HEK293 (cell line): ENCODE data around the gene CLEC2D.

ENCODE experiments used
- CTCF ChIA-PET: fragments of 350-600 bp; formaldehyde crosslinking; extraction: SDS; loops from one replicate; lab custom pipeline; 2021; ENCODE audit warnings: antibody characterized with exemption; lab: Yijun Ruan, JAX
- POLR2A ChIA-PET: fragments of 300-600 bp; formaldehyde crosslinking; extraction: SDS; loops from one replicate; lab custom pipeline; 2020; ENCODE audit warnings: antibody characterized with exemption, inconsistent platforms; lab: Yijun Ruan, JAX
- H3K27ac ChIP-seq: fragments of 200-500 bp; sonication (Bioruptor generic); 2 replicates; pipeline ENCODE4 v1.5.1; 2014; ENCODE audit warnings: low read depth, low read length, control low read depth, inconsistent platforms; ENCODE audit errors: extremely low read depth
- H3K36me3 ChIP-seq, 2 experiments: fragments of 200-500 bp in 1 of 2; sonication (Bioruptor generic) in 1 of 2; 1 replicate in 1 of 2; 2 replicates in 1 of 2; pipeline ENCODE4 v1.5.1; 2014 to 2017; ENCODE audit warnings: inconsistent platforms in 2 of 2, low read length in 2 of 2; ENCODE audit not compliant: control insufficient read depth in 2 of 2, insufficient read depth in 1 of 2
- H3K4me1 ChIP-seq: fragments of 200-500 bp; sonication (Bioruptor generic); 2 replicates; pipeline ENCODE4 v1.5.1; 2014; ENCODE audit warnings: mild to moderate bottlenecking, low read length, inconsistent platforms; ENCODE audit not compliant: control insufficient read depth, insufficient read depth
- H3K4me3 ChIP-seq: 2 replicates; pipeline ENCODE4 v1.5.1; 2011; ENCODE audit warnings: low read depth, mild to moderate bottlenecking, control low read depth, low read length, moderate library complexity
- H3K9me3 ChIP-seq: fragments of 200-500 bp; sonication (Bioruptor generic); 2 replicates; pipeline ENCODE4 v1.5.1; 2014; ENCODE audit warnings: low read depth, low read length, inconsistent platforms; ENCODE audit not compliant: control insufficient read depth, insufficient read depth
- GLI4 ChIP-seq: fragments of 450-650 bp; formaldehyde crosslinking; IDR thresholded peaks from 2 replicates; pipeline ENCODE4 v1.5.1; 2016; ENCODE audit warnings: missing biosample characterization, missing genetic modification characterization
- HOXD13 ChIP-seq: sonication (generic); formaldehyde crosslinking; IDR thresholded peaks from 2 replicates; pipeline ENCODE4 v1.8.0; 2022; ENCODE audit warnings: missing genetic modification reagents, borderline replicate concordance
- KLF8 ChIP-seq: fragments of 450-650 bp; formaldehyde crosslinking; IDR thresholded peaks from 2 replicates; pipeline ENCODE4 v1.5.1; 2016; ENCODE audit warnings: missing biosample characterization, missing genetic modification characterization
- MZF1 ChIP-seq: fragments of 450-650 bp; formaldehyde crosslinking; IDR thresholded peaks from 2 replicates; pipeline ENCODE4 v1.5.1; 2017; ENCODE audit warnings: missing biosample characterization, missing genetic modification characterization, borderline replicate concordance
- SALL2 ChIP-seq: fragments of 450-650 bp; formaldehyde crosslinking; IDR thresholded peaks from 2 replicates; pipeline ENCODE4 v1.5.0; 2017; ENCODE audit warnings: missing biosample characterization, mild to moderate bottlenecking, missing genetic modification characterization, borderline replicate concordance
- YY1 ChIP-seq: fragments of 450-650 bp; formaldehyde crosslinking; IDR thresholded peaks from 2 replicates; pipeline ENCODE4 v1.5.1; 2018; ENCODE audit warnings: missing biosample characterization, missing genetic modification characterization
- YY2 ChIP-seq: fragments of 450-650 bp; formaldehyde crosslinking; IDR thresholded peaks from 2 replicates; pipeline ENCODE4 v1.5.1; 2016; ENCODE audit warnings: missing biosample characterization, missing genetic modification characterization
- ZBTB20 ChIP-seq: fragments of 450-650 bp; formaldehyde crosslinking; IDR thresholded peaks from 2 replicates; pipeline ENCODE4 v1.5.1; 2016; ENCODE audit warnings: missing biosample characterization, missing genetic modification characterization
- ZEB2 ChIP-seq: fragments of 450-650 bp; formaldehyde crosslinking; IDR thresholded peaks from 2 replicates; pipeline ENCODE4 v1.5.1; 2016; ENCODE audit warnings: missing biosample characterization, missing genetic modification characterization
- ZNF112 ChIP-seq: fragments of 450-650 bp; formaldehyde crosslinking; IDR thresholded peaks from 2 replicates; pipeline ENCODE4 v1.5.0; 2017; ENCODE audit warnings: missing biosample characterization, missing genetic modification characterization
- ZNF16 ChIP-seq: fragments of 450-650 bp; formaldehyde crosslinking; IDR thresholded peaks from 2 replicates; pipeline ENCODE4 v1.5.1; 2016; ENCODE audit warnings: low read depth, missing biosample characterization, missing genetic modification characterization
- ZNF175 ChIP-seq: fragments of 450-650 bp; formaldehyde crosslinking; IDR thresholded peaks from 2 replicates; pipeline ENCODE4 v1.5.1; 2016; ENCODE audit warnings: missing biosample characterization, missing genetic modification characterization
- ZNF2 ChIP-seq: fragments of 450-650 bp; formaldehyde crosslinking; IDR thresholded peaks from 2 replicates; pipeline ENCODE4 v1.5.1; 2016; ENCODE audit warnings: missing biosample characterization, missing genetic modification characterization
- ZNF302 ChIP-seq: fragments of 450-650 bp; formaldehyde crosslinking; IDR thresholded peaks from 2 replicates; pipeline ENCODE4 v1.5.1; 2016; ENCODE audit warnings: missing biosample characterization, missing genetic modification characterization, low read depth
- ZNF350 ChIP-seq: fragments of 450-650 bp; formaldehyde crosslinking; IDR thresholded peaks from 2 replicates; pipeline ENCODE4 v1.5.0; 2017; ENCODE audit warnings: missing biosample characterization, mild to moderate bottlenecking, missing genetic modification characterization
- ZNF423 ChIP-seq: fragments of 450-650 bp; formaldehyde crosslinking; IDR thresholded peaks from 2 replicates; pipeline ENCODE4 v1.5.1; 2016; ENCODE audit warnings: missing biosample characterization, missing genetic modification characterization
- ZNF585B ChIP-seq: fragments of 450-650 bp; formaldehyde crosslinking; IDR thresholded peaks from 2 replicates; pipeline ENCODE4 v1.5.1; 2016; ENCODE audit warnings: missing biosample characterization, missing genetic modification characterization
- ZNF707 ChIP-seq: fragments of 450-650 bp; formaldehyde crosslinking; IDR thresholded peaks from 2 replicates; pipeline ENCODE4 v1.5.1; 2016; ENCODE audit warnings: missing biosample characterization, missing genetic modification characterization
- ZSCAN16 ChIP-seq: fragments of 450-650 bp; formaldehyde crosslinking; IDR thresholded peaks from 2 replicates; pipeline ENCODE4 v1.5.1; 2016; ENCODE audit warnings: missing biosample characterization, missing genetic modification characterization
- ZSCAN23 ChIP-seq: fragments of 450-650 bp; formaldehyde crosslinking; IDR thresholded peaks from 2 replicates; pipeline ENCODE4 v1.5.1; 2016; ENCODE audit warnings: missing biosample characterization, missing genetic modification characterization
- TF ChIP-seq, protein P1 (sequence below): fragments of 450-650 bp; formaldehyde crosslinking; IDR thresholded peaks from 2 replicates; pipeline ENCODE4 v1.5.1; 2016; ENCODE audit warnings: missing biosample characterization, missing genetic modification characterization
- TF ChIP-seq, protein P2 (sequence below): fragments of 450-650 bp; formaldehyde crosslinking; IDR thresholded peaks from 2 replicates; pipeline ENCODE4 v1.5.1; 2016; ENCODE audit warnings: missing biosample characterization, missing genetic modification characterization
- TF ChIP-seq, protein P3 (sequence below): fragments of 450-650 bp; formaldehyde crosslinking; conservative IDR thresholded peaks from 2 replicates; pipeline ENCODE4 v1.5.1; 2016; ENCODE audit warnings: low read depth, missing biosample characterization, missing genetic modification characterization
- TF ChIP-seq, protein P4 (sequence below): fragments of 450-650 bp; formaldehyde crosslinking; IDR thresholded peaks from 2 replicates; pipeline ENCODE4 v1.5.1; 2016; ENCODE audit warnings: missing biosample characterization, missing genetic modification characterization

The CLEC2D gene

DNA sequence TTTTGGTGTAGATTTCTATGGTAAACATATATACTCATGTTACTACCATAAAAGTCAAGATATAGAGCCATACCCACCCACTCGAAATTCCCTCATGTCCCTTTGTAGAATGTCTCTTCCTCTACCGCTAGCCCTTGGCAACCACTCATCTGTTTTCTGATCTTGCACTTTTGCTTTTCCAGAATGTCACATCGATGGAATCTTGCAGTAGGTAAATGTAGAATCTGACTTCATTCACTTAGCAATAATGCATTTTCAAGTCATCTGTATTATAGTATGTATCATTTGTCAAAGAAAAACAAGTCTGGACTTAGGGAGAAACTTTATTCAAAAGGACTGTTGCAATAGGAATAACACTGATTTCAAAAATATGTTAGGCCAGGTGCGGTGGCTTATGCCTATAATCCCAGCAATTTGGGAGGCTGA, 19.3 kb upstream of the CLEC2D start (continued):
- TF ChIP-seq, protein P1, sequence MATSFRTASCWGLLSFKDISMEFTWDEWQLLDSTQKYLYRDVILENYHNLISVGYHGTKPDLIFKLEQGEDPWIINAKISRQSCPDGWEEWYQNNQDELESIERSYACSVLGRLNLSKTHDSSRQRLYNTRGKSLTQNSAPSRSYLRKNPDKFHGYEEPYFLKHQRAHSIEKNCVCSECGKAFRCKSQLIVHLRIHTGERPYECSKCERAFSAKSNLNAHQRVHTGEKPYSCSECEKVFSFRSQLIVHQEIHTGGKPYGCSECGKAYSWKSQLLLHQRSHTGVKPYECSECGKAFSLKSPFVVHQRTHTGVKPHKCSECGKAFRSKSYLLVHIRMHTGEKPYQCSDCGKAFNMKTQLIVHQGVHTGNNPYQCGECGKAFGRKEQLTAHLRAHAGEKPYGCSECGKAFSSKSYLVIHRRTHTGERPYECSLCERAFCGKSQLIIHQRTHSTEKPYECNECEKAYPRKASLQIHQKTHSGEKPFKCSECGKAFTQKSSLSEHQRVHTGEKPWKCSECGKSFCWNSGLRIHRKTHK (tag by site-specific recombination) = no peak
- TF ChIP-seq ZNF175 (tag by site-specific recombination) (no peak), ZNF585B (tag by site-specific recombination) (no peak), ZEB2 (no peak), KLF8 (tag by site-specific recombination) (no peak), ZNF302 (no peak), ZBTB20 (tag by site-specific recombination) (no peak)

DNA sequence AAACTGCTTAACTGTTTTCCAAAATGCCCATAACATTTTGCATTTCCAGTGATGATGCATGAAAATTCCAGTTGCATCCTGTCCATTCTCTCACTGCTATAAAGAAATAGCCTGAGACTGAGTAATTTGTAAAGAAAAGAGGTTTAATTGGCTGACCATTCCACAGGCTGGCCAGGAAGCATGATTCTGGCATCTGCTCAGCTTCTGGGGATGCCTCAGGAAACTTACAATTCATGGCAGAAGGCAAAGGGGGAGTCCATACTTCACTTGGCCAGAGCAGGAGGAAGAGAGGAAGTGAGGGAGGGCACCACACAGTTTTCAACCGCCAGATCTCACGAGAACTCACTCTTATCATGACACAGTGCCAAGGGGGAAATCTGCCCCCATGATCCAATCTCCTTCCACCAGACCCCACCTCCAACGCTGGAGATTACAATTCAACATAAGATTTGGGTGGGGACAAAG, 18.2 kb upstream of the CLEC2D start:
- Histone ChIP-seq H3K4me3 (no peak overlapping the region), H3K27ac (no peak overlapping the region), H3K4me1 (peaks cover 4% of the 10 kb centered on the region), H3K9me3 (no peaks in the 10 kb centered on the region), H3K36me3 (peaks cover 2 to 32% of the 10 kb centered on the region in 2 experiments; a peak in 2 of 3 replicates)
- CTCF ChIA-PET = no interaction called here
- POLR2A ChIA-PET = no interaction called here
- TF ChIP-seq, protein P2, sequence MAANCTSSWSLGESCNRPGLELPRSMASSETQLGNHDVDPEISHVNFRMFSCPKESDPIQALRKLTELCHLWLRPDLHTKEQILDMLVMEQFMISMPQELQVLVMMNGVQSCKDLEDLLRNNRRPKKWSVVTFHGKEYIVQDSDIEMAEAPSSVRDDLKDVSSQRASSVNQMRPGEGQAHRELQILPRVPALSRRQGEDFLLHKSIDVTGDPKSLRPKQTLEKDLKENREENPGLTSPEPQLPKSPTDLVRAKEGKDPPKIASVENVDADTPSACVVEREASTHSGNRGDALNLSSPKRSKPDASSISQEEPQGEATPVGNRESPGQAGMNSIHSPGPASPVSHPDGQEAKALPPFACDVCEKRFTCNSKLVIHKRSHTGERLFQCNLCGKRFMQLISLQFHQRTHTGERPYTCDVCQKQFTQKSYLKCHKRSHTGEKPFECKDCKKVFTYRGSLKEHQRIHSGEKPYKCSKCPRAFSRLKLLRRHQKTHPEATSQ (tag by site-specific recombination) = no peak
- TF ChIP-seq MZF1 (tag by site-specific recombination) = peak; percentile 90; the same call in 1 of the 2 replicates

DNA sequence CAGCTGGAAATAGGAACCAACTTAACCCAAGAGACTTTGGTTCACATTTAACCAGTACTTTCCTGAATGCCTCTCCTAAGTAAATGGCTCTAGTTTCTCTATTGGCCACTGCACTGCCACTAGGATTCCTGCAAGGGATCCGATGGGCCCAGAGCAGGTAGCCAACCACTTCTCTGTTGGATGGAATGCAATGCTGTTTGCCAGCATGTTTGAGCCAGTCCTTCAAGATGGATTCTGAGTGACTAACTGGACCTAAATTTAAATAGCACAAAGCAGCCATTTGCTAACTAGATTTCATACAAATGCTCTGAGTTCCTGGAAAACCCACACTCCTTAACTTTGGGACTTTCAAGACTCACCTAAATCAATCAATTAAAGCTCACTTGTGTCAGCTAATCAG, 9.5 kb upstream of the CLEC2D start:
- TF ChIP-seq, protein P3, sequence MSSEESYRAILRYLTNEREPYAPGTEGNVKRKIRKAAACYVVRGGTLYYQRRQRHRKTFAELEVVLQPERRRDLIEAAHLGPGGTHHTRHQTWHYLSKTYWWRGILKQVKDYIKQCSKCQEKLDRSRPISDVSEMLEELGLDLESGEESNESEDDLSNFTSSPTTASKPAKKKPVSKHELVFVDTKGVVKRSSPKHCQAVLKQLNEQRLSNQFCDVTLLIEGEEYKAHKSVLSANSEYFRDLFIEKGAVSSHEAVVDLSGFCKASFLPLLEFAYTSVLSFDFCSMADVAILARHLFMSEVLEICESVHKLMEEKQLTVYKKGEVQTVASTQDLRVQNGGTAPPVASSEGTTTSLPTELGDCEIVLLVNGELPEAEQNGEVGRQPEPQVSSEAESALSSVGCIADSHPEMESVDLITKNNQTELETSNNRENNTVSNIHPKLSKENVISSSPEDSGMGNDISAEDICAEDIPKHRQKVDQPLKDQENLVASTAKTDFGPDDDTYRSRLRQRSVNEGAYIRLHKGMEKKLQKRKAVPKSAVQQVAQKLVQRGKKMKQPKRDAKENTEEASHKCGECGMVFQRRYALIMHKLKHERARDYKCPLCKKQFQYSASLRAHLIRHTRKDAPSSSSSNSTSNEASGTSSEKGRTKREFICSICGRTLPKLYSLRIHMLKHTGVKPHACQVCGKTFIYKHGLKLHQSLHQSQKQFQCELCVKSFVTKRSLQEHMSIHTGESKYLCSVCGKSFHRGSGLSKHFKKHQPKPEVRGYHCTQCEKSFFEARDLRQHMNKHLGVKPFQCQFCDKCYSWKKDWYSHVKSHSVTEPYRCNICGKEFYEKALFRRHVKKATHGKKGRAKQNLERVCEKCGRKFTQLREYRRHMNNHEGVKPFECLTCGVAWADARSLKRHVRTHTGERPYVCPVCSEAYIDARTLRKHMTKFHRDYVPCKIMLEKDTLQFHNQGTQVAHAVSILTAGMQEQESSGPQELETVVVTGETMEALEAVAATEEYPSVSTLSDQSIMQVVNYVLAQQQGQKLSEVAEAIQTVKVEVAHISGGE (tag by site-specific recombination) = no peak
- TF ChIP-seq ZNF707 (tag by site-specific recombination) (no peak), YY1 (no peak), ZNF423 (no peak), ZNF2 (tag by site-specific recombination) (no peak), ZNF16 (tag by site-specific recombination) (no peak), ZNF350 (tag by site-specific recombination) (no peak), ZSCAN23 (tag by site-specific recombination) (no peak), ZNF112 (no peak), GLI4 (tag by site-specific recombination) (no peak), SALL2 (tag by site-specific recombination) (no peak), ZSCAN16 (tag by site-specific recombination) (no peak), YY2 (no peak), HOXD13 (CRISPR knock-in tag) (no peak)
- TF ChIP-seq, protein P4, sequence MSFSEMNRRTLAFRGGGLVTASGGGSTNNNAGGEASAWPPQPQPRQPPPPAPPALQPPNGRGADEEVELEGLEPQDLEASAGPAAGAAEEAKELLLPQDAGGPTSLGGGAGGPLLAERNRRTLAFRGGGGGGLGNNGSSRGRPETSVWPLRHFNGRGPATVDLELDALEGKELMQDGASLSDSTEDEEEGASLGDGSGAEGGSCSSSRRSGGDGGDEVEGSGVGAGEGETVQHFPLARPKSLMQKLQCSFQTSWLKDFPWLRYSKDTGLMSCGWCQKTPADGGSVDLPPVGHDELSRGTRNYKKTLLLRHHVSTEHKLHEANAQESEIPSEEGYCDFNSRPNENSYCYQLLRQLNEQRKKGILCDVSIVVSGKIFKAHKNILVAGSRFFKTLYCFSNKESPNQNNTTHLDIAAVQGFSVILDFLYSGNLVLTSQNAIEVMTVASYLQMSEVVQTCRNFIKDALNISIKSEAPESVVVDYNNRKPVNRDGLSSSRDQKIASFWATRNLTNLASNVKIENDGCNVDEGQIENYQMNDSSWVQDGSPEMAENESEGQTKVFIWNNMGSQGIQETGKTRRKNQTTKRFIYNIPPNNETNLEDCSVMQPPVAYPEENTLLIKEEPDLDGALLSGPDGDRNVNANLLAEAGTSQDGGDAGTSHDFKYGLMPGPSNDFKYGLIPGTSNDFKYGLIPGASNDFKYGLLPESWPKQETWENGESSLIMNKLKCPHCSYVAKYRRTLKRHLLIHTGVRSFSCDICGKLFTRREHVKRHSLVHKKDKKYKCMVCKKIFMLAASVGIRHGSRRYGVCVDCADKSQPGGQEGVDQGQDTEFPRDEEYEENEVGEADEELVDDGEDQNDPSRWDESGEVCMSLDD (tag by site-specific recombination) = no peak
- H3K4me1 ChIP-seq = no peaks in the 10 kb centered on the region
- peaks cover 20 to 82% of the 10 kb centered on the region in 2 experiments for H3K36me3 ChIP-seq
- no peaks in the 10 kb centered on the region for H3K9me3 ChIP-seq
- H3K4me3 ChIP-seq = no peak overlapping the region
- no peak overlapping the region for H3K27ac ChIP-seq
- POLR2A ChIA-PET = interaction anchor here (1.0 kb wide), 1 partner anchor 12 kb away, joined by 3 read pairs; no protein-coding TSS in a partner anchor
- CTCF ChIA-PET = no interaction called here
